Colon (tissue), 2 donors: ENCODE measurements around the gene NFIC.
"Not testable (repeated sequence)": the region's sequence is repeated elsewhere in the genome, so short reads cannot be mapped to it uniquely, and the experiment has no call there.

ENCODE experiments used
- FAIRE-seq: peaks from 2 replicates; lab custom pipeline; 2012; peaks lifted over from hg19 to GRCh38; lab: Jason Lieb, UNC
- donor health status: control.
- donor health status: control.

Gene NFIC

DNA sequence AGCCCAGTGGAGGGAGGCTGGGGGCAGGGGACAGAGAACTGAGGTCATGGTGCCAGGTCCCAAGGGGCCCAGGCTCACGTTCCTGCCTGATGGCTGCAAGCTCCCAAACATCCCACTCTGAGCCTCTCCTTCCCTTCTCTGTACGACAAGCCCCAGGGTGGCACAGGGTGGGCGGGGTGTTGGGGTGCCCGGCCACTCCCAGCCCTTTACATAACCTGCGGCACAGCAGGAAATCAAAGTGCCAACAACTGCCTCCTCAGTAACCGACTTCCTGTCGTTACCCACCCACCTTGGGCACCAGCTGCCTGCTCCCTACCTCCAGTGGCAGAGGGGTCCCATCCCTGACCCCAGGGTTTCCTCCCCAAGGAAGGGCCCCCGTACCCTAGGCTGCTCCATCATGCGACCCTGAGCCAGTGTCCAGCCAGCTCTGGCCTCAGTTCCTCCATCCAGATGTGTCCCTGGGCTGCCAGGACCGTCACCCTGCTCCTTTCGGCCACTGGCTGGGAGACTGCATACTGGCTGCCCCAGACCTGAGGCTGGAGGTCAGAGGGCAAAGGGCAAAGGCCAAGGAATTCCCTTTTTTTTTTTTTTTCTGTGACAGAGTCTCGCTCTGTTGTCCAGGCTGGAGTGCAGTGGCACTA is 27.7 kb upstream of the NFIC start:
- FAIRE-seq: no peak

DNA sequence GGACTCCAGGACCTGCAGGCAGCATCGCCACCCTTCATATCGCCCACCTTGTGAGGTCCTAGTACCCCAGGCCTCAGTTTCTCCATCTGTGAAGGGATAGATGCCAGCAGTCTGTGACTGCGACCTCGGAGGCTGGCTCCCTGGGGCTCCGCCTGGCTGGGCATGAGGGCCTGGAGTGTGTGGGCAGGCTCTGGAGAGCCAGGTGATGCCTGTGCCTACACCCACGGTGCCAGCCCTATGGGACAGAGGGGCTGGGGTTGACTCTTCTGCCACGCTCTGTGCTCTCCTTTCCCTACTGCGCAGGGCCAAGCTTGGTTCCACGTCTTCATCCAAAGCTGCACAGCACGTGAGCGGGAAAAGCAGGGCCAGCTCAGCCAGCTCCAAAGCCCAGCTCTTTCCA is 26.0 kb upstream of the NFIC start:
- no peak for FAIRE-seq

DNA sequence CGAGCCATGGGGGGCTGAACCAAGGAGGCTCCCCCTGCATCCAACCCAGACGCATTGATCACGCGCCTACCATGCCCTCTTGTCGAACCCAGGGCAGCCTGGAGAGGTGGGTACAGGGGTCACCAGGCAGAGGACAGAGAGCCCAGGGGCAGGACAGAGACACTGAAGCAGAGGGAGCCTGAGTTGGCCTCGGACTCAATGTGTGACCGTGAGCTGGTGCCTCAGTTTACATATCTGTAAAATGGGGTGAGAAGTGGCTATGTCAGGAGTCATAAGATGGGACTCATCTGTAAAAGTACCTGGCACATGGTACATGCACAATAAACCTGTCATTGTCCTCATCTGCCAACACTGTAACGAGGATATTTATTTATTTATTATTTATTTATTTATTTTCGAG is 24.1 kb upstream of the NFIC start:
- FAIRE-seq: no peak

DNA sequence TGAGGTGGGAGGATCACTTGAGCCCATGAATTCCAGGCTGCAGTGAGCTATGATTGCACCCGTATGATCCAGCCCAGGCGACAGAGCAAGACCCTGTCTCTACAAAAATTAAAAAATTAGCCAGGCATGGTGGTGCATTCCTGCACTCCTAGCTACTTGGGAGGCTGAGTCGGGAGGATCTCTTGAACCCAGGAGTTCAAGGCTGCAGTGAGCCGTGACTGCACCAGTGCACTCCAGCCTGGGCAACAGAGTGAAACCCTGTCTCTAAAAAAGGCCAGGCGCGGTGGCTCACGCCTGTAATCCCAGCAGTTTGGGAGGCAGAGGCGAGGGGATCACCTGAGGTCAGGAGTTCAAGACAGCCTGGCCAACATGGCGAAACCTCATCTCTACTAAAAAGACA is 23.4 kb upstream of the NFIC start:
- not testable (repeated sequence) for FAIRE-seq

DNA sequence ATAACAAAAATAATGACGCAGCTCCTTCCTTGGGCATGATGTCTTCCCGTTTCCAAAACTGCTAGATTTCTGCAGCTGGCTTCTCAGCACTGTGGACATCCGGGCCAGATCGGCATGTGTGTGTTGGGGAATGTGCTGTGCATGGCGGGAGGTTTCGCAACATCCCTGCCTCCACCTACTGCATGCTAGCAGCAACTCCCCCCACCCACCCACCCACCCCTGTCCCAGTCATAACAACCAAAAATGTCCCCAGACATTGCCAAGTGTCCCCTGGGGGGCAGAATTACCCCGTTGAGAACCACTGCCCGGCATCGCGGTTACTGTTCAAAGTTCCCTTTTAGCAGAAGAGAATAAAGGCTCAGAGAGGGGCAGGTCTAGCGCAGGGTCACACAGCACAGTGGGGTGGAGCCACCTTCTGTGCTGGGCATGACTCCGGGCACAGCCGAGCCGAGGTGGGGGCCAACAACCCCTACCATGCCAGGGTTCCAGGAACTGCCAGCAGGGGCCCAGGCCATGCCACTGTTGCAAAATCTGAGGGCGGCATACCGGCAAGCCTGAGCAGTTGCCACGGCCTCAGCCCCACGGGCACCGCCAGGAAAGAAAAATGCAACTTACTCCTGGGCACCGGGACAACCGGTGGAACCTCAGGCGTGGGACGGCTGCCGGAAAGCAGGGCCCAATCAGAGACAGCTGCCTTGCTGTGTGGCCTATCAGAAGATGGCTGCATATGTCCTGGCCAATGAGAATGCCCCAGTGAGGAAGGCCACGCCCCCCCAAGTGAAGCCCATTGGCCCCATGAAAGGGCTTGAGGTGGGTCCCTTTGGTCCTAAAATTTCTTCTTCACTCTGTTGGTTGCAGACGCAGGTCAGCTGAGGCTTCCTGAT is 22.5 kb upstream of the NFIC start:
- FAIRE-seq: no peak

DNA sequence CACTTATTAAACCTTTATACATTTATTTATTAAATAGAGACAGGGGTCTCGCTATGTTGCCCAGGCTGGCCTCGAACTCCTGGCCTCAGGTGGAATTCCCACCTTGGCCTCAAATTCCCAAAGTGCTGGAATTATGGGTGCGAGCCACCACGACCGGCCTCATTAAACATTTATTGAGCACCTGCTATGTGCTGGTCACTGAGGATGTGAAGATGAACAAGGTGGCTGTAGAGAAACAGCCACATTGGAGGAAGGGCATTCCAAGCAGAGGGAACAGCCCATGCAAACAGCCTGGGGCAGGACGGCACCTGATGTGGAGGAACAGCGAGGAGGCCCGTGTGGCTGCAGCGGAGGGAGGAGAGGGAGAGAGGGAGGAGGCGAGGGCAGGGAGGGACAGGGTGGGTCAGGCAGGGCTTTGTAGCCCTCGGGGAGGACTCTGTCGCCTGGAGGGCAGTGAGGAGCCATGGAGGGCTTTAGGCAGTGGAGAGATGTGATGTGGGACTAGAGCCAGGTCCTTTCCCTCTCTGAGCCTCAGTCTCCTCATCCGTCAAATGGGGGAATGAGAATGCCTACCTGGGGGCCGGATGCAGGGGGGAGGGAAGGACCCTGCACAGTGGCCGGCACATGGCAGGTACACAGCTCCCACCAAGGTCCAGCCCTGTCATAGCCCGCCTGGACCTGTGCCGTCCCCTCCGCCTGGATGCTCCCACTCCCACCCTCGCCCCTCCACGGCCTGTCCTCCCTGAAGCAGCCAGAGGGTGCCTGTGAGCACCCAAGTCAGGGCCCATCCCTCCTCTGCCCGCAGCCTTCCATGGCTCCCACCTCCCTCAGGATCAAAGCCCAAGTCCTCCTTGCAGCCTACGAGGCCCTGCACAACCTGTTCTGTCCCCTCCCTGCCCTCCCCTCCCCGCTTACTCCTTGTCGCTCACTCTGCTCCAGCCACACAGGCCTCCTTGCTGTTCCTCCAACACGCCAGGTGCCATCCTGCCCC is 21.5 kb upstream of the NFIC start:
- no peak for FAIRE-seq

DNA sequence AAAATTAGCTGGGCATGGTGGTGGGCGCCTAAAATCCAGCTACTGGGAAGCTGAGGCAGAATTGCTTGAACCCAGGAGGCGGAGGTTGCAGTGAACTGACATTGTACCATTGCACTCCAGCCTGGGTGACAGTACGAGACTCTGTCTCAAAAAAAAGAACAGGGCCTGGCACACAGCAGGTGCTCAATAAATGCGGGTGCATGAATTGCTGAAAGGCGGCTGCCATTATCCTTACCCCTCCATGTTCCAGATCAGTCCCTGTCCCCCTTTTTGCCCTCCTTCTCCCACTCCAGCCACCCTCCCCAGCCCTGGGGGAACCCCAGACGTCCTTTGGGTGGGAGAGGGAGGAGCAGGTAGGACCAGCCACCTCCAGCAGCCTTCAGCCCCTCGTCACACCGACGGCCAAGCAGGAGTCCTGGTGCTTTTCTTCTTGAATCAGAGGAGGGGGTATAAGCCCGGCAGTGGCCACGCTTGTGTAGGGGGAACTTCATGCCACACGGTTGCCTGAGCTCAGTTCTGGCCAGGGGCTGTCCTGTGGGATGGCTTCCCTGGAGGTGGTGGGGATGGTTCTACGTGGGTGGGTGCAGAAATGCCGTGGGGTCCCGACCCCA is 20.4 kb upstream of the NFIC start:
- no peak for FAIRE-seq

DNA sequence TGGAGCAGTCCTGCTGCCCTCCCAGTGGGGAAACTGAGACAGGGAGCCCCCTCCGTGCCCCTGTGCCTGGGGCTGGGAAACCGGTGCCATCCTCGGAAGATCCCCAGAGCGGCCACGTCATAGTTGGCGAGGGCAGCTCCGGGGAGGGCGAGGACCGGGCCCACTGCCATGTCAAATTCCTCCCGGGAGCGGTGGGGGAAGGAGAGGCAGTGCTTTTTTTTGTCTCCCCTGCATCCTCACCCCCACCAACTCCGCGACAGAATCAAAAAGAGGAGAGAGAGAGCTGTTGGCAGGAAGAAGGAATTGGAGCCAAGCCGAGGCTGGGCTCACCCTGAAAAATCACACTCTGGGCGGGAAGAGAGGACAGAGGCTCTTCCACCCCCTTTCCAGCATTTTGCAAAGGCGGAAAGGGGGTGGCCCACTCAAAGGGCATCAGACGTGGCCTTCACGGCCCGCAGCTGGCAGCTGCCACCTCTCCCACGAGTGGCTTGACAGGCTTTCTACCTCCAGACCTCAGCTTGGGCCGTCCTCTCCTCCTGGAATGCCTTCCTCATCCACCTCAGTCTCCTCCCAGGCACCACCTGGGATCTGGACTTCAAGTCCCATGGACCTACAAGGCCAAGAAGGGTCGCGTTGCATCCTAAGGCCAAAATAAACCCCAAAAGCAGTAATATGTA is 19.6 kb upstream of the NFIC start:
- no peak for FAIRE-seq

DNA sequence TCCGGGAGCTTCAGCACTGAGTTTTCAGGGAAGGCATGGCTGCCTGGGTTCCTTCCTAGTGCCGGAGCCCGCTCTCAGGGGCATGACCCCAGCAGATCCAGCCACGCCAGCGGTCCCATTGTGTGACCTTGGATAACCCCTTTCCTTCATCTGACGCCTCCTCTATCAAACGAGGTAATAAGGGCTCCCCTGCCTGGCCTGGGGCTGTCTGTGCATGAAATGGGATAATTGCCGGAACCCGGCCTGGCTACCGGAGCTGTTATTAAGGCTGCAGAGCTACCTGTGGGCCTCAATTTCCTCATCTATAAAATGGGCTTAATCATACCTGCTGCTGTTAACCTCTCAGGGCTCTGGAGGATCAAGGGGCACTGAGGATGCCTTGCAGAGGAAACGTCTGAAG is 18.3 kb upstream of the NFIC start:
- no peak for FAIRE-seq

DNA sequence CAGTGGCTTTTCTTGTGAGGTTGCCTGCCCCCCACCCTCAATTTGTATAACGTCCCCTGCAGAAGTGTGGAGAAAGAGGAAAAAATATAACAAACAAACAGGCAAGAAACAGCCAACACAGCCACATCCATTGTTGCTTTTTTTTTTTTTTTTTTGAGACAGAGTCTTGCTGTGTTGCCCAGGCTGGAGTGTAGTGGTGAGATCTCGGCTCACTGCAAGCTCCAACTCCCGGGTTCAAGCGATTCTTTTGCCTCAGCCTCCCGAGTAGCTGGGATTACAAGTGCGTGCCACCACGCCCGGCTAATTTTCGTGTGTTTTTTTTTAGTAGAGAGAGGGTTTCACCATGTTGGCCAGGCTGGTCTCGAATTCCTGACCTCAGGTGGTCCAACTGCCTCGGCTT is 17.9 kb upstream of the NFIC start:
- not testable (repeated sequence) for FAIRE-seq

DNA sequence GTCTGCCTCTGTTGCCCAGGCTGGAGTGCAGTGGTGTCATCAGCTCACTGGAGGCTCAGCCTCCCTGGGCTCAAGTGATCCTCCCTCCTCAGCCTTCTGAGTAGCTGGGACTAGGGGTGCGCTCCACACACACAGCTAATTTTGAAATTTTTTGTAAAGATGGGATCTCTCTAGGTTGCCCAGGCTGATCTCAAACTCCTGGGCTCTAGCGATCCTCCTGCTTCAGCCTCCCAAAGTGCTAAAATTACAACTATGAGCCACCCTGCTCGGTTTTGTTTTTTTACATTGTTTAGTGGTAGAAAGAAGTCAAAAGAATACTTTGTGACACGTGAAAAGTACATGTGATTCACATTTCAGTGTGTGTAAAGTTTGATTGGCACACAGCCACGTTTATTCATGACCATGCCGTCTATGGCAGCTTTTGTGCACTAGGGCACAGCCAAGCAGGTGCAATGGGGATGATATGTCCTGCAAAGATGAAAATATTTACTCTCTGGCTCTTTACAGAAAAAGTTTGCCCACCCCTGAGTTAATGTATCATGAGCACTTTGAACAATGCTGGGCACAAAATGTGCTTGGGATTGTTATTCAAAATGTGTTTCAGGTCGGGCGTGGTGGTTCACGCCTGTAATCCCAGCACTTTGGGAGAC is 16.2 kb upstream of the NFIC start:
- no peak for FAIRE-seq

DNA sequence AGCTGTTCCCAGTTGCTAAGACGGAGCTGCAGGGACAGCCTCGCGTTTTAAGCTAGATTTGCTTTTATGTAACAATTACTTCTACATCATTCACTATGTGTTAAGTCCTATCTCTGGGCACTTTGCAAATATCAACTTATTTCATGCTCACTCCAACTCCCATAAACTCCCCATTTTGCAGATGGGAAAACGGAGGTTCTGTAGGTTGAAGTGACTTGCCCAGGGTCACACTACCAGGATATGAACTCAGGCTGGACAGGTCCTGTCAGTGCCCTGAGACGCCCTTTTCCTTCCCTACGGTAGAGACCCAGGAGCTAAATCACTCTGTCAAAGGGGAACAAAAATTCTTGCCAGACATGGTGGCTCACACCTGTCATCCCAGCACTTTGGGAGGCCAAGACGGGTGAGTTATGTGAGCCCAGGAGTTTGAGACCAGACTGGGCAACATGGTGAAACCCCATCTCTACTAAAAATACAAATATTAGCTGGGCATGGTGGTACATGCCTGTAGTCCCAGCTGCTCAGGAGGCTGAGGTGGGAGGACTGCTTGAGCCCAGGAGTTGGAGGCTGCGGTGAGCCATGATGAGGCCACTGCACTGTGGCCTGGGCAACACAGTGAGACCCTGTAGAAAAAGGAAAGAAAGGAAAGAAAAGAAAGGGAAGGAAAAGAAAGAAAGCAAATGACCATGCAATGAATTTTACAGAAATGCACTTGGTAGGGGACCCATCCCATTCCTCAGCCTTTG is 14.5 kb upstream of the NFIC start:
- FAIRE-seq: no peak

DNA sequence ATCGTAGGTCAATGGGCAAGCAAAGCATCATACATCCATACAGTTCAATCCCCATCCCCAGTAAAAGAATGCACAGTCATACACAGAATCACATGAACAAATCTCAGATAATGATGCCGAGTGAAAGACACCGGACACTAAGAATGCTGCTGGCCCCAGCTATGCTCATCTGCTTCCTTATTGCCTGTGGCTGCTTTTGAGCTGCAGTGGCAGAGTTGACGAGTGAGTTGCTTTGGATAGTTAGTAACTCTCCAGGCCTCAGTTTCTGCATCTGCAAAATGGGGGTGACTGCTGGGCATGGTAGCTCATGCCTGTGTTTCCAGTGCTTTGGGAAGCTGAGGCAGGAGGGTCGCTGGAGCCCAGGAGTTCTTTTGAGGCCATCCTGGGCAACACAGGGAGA is 12.9 kb upstream of the NFIC start:
- no peak for FAIRE-seq

DNA sequence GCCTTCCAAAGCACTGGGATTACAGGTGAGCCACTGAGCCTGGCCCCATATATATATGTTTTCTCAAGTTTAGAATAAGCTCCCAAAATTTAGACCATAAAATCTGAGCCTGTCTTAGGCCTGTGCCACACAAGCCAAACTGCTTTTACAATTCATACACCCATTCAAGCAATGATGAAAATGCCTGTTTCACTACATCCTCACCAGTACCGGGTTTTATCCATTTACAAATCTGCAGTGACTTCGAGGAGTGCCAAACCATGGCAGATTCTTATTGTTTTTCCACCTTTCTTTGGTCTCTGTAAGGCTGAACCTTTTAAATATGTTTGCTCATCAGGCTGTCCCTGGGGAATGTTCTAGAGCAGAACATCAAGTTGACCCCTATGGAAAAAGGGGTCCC is 9.6 kb upstream of the NFIC start:
- FAIRE-seq: no peak

DNA sequence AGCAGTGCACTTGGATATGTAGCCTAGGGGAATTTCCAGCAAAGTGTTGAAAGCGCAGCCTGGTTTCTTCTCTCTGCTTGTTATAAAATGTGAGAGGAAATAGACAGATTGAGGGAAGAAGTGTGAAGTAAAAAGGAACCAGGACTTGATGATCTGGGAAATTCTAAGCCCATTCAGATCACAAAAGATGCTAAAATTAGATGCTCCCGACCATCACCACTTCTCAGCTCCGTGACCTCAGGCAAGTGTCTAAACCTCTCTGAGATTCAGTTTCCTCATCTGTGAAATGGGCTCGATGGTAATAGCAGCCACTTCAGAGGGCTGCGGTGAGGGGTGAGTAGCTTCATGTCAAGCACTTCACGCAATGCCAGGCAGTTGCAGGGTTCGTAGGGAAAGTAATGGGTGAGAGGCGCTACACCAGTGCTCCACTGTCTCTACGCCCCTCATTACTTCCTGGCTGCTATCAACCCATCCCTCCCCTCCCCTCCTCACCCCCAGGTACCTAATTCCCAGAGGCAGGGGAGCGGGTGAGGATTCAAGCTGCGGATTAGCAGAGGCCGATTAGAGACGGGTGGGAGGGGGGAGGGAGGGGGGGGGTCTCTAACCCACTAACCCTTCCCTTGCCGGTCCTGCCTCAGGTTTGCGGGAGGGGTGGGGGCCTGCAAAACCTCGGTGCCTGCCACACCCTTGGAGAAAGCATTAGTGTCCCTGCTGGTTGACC is 9.0 kb upstream of the NFIC start:
- FAIRE-seq: no peak

DNA sequence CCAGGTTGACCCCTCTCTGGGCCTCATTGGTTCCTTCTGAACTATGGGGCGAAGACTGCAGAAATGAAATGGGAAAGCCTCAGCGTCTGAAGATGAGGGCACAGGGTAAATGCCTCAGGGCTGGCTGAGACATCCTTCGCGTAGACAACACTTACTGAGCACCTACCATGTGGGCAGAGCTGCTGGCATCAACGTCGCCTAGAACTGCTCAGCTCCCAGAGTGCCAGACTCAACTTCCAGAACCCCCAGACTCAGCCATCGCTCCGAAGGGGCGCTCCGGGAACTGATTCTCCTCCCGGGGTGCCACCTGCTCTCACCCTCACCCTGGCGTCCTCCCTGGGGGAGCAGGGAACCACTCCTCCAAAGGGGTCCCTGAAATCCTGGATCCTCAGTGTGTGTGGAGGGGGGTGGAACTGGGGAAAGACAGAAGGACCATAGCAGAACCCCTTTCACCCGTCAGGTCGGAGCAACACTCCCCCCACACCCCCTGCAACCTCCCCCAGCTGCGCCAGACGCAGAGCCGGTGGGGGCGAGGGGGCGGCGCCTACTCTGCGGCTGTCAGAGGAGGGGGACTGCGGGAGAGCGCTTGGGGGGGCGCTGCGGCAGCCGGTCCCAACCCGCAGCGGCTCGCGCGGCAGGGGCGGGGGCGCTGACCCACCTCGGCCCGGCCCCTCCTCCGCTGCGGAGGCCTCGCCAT is 8.2 kb upstream of the NFIC start:
- no peak for FAIRE-seq

DNA sequence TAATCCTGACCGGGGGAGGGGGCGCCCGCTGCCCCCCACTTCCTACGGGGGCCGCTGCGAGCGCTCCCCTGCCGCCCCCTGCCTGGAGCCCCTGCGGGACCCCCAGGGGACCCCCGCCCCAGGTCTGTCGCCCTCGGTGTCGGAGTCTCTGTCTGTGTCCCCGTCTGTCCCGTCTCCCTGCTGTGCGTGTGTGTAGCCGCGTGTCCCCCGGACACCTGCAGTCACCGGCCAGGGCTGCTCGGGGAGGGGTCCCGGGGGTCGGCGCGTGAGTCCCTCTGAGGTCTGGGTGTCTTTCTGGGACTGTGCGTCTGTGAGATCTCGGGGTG is 7.7 kb upstream of the NFIC start:
- no peak for FAIRE-seq

DNA sequence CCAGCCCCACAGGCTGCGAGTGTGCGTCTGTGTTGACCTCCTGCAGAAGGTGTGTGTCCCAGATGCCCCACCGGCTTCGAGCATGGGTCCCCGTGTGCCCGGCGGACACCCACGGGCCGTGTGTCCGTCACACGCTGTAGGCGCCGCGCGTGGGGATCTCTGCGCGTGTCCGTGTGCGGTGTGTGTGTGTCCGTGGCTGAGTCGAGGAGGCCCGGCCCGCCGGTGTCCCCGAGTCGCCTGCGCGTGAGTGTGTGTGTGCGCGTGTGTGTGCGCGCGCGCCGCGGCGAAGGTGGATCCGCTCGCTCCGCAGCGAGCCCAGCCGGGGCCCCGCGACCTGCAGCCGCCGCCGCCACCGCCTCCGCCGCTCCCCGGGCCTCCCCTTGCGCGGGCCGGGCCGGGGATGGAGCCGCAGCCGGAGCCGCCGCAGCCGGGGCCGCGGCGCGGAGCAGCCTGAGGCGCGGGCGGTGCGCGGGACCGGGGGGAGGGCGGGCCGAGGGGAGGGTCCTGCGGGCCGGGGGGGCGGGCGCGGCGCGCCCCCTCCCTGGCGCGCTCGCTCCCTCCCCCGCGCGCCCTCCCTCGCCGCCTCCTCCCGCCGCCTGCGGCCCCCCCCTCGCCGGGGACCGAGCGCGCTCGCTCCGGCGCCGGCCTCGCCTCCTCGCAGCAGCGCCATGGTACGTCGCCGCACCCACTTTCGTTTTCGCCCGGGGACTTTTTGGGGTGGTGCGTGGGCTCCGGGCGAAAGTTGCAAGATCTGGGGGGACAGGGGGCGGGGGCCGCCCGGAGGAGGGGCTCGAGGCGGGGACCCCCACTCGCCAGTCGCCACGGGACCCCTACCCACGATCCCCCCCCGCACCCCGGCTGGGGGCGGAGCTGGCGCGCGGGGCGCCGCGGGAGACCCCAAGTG is 7.1 kb upstream of the NFIC start:
- no peak for FAIRE-seq
